Colonic mucosa (tissue), 4 donors: Measurements from ENCODE around the gene KCNB1. TPM values are rescaled to one million over a fixed set of nuclear protein-coding genes. Genes with fewer than 3 reads are reported as not detected.

Experiments used
- DNase-seq: peaks from one replicate; pipeline ENCODE4 v3.0.0-alpha.2; 2020
- H3K27ac ChIP-seq: fragments of 200-600 bp; one replicate; pipeline ENCODE4 v1.8.0; 2021
- H3K27me3 ChIP-seq: fragments of 200-600 bp; one replicate; pipeline ENCODE4 v1.8.0; 2021
- H3K36me3 ChIP-seq: fragments of 200-600 bp; one replicate; pipeline ENCODE4 v1.8.0; 2021
- H3K4me1 ChIP-seq: fragments of 200-600 bp; one replicate; pipeline ENCODE4 v1.8.0; 2021; ENCODE audit warnings: mild to moderate bottlenecking
- H3K4me3 ChIP-seq: fragments of 200-600 bp; one replicate; pipeline ENCODE4 v1.8.0; 2021
- H3K9ac ChIP-seq, 2 donors: one replicate each; pipeline ENCODE4 v1.7.0; 2013; ENCODE audit warnings: control low read depth in 2 of 2, low read depth in 2 of 2, low read length in 2 of 2
- H3K9me3 ChIP-seq: fragments of 200-600 bp; one replicate; pipeline ENCODE4 v1.8.0; 2021
- intact Hi-C: fragments of 100-400 bp; cut with DNase I; formaldehyde crosslinking; loops from one replicate; pipeline ENCODE4 v1.14.1; 2022
- total RNA-seq, 2 donors: library from RNA; stranded (reverse); fragmentation: NEBNext Ultra II Directional in 1 of 2; extraction: Animal tissue kit (Norgen Biotek cat#: 25700) in 1 of 2; gene quantifications; one replicate each; pipeline ENCODE4 v1.2.1, GENCODE V29; 2021
- TF ChIP-seq, protein P1 (sequence below): fragments of 200-600 bp; IDR thresholded peaks from one replicate; pipeline ENCODE4 v1.8.0; 2022; ENCODE audit warnings: antibody characterized with exemption, mild to moderate bottlenecking
- donor health status: healthy.
- donor health status: DM: no; HTN: no; CAD: no.
- donor health status: DM: no; HTN: no; CAD: no.

The KCNB1 gene
- total RNA-seq, 2 donors from 2014 or later, result 0.37 to 1.9 TPM

GRCh38 chr20:49464556-49464955 is 17.9 kb downstream of the KCNB1 start:
- TF ChIP-seq, protein P1, sequence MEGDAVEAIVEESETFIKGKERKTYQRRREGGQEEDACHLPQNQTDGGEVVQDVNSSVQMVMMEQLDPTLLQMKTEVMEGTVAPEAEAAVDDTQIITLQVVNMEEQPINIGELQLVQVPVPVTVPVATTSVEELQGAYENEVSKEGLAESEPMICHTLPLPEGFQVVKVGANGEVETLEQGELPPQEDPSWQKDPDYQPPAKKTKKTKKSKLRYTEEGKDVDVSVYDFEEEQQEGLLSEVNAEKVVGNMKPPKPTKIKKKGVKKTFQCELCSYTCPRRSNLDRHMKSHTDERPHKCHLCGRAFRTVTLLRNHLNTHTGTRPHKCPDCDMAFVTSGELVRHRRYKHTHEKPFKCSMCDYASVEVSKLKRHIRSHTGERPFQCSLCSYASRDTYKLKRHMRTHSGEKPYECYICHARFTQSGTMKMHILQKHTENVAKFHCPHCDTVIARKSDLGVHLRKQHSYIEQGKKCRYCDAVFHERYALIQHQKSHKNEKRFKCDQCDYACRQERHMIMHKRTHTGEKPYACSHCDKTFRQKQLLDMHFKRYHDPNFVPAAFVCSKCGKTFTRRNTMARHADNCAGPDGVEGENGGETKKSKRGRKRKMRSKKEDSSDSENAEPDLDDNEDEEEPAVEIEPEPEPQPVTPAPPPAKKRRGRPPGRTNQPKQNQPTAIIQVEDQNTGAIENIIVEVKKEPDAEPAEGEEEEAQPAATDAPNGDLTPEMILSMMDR, result no peak
- H3K4me3 ChIP-seq, result no peak overlapping the region
- no peaks in the 10 kb centered on the region for H3K9me3 ChIP-seq
- no peak overlapping the region for H3K9ac ChIP-seq
- H3K27ac ChIP-seq, result no peak overlapping the region
- no peak for DNase-seq
- H3K36me3 ChIP-seq, result no peaks in the 10 kb centered on the region
- intact Hi-C loops, result no loop called here
- no peaks in the 10 kb centered on the region for H3K27me3 ChIP-seq
- no peaks in the 10 kb centered on the region for H3K4me1 ChIP-seq

DNA sequence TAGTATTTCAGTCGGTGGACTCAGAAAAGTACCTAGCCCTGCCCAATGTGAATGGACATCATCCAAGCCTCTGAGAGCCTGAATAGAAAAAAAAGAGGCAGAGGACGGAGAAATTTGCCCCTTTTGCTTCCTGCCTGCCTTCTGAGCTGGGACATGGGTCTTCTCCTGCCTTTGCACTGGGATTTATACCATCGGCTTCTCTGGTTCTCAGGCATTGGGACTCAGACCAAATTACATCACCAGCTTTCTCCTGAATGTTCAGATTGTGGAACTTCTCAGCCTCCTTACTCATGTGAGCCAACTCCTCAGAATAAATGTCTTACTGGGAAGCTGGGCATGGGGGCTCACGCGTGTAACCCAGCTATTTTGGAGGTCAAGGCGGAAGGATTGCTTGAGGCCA is 19.8 kb downstream of the KCNB1 start:
- TF ChIP-seq, protein P1, result no peak
- no peak overlapping the region for H3K9ac ChIP-seq
- DNase-seq, result no peak
- H3K36me3 ChIP-seq, result no peaks in the 10 kb centered on the region
- H3K27ac ChIP-seq, result no peak overlapping the region
- H3K4me3 ChIP-seq, result no peak overlapping the region
- no peaks in the 10 kb centered on the region for H3K9me3 ChIP-seq
- no peaks in the 10 kb centered on the region for H3K4me1 ChIP-seq
- no peaks in the 10 kb centered on the region for H3K27me3 ChIP-seq
- intact Hi-C loops, result no loop called here

- Histone ChIP-seq H3K9ac (no peak overlapping the region), H3K27ac (no peak overlapping the region), H3K9me3 (no peaks in the 10 kb centered on the region), H3K4me1 (no peaks in the 10 kb centered on the region), H3K4me3 (no peak overlapping the region), H3K36me3 (no peaks in the 10 kb centered on the region), H3K27me3 (no peaks in the 10 kb centered on the region)
- intact Hi-C loops, result no loop called here
- no peak for DNase-seq
- TF ChIP-seq, protein P1, result no peak
These were observed 20.4 kb downstream of the KCNB1 start for GRCh38 chr20:49461894-49462620.

- intact Hi-C loops, result no loop called here
- Histone ChIP-seq H3K4me1 (no peaks in the 10 kb centered on the region), H3K27me3 (no peaks in the 10 kb centered on the region), H3K9me3 (no peaks in the 10 kb centered on the region), H3K9ac (no peak overlapping the region), H3K4me3 (no peak overlapping the region), H3K36me3 (no peaks in the 10 kb centered on the region), H3K27ac (no peak overlapping the region)
- TF ChIP-seq, protein P1, result no peak
- DNase-seq, result no peak
These were observed 21.6 kb downstream of the KCNB1 start for GRCh38 chr20:49460916-49461315.

DNA sequence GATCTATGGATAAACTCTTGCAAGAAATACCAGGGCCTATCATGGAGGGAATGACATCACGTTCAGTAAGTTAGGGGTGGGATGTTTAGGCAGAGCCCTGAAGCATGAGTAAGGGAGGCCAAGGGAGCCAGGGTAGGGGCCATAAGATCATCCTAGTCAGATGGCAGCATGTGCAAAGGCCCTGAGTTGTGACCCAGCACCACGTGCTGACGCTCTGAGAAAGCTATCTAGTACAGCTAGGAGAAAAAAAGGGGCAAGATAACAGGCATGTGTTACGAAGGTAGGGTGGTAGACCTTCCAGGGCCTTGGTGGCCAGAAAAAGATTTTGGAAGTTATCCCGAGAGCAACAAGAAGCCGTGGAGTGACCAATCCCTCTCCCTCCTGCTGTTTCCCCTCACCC is 22.3 kb downstream of the KCNB1 start:
- TF ChIP-seq, protein P1, result no peak
- intact Hi-C loops, result no loop called here
- Histone ChIP-seq H3K9me3 (no peaks in the 10 kb centered on the region), H3K36me3 (no peaks in the 10 kb centered on the region), H3K4me1 (no peaks in the 10 kb centered on the region), H3K4me3 (no peak overlapping the region), H3K9ac (no peak overlapping the region), H3K27ac (no peak overlapping the region), H3K27me3 (no peaks in the 10 kb centered on the region)
- no peak for DNase-seq
